HG02588 (cell line): Measurements from ENCODE around the gene PRSS21.

ENCODE experiments used
- ATAC-seq: cut with Tn5 transposase; IDR thresholded peaks from one replicate; pipeline ENCODE4 v1.9.1; 2021; ENCODE audit warnings: mild to moderate bottlenecking, moderate library complexity; ENCODE audit not compliant: unreplicated experiment

Gene PRSS21, protein sequence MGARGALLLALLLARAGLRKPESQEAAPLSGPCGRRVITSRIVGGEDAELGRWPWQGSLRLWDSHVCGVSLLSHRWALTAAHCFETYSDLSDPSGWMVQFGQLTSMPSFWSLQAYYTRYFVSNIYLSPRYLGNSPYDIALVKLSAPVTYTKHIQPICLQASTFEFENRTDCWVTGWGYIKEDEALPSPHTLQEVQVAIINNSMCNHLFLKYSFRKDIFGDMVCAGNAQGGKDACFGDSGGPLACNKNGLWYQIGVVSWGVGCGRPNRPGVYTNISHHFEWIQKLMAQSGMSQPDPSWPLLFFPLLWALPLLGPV

DNA sequence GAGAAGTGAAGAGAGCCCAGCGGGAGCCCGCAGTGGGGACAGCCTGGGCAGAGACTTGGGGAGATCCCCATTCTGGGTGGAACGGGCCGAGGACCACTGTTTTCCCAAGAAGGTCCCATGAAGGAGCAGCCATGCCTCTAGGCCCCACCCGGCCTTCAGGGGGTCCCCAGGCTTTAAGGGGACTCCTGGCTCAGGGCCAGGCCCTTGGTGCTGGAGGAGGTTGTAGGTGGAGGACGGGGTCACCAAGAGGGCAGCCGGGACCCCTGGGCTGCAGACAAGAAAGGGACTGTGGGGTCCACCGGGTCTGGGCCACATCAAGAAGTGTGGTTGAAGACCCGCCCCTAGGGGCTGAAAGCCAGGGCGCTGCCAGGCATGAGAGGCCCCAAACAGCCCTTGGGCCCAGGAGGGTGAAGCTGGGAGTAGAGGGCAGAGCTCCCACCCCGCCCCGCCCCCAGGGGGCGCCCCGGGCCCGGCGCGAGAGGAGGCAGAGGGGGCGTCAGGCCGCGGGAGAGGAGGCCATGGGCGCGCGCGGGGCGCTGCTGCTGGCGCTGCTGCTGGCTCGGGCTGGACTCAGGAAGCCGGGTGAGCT lies at the start of gene PRSS21:
PRSS21 (plus strand) TSS at position 487 of the 589 bp plus-strand sequence; CDS start at position 519, 32 bp downstream.
- no peak for ATAC-seq

GRCh38 chr16:2767891-2768290 lies 49.1 kb upstream of the PRSS21 start:
- ATAC-seq: no peak

DNA sequence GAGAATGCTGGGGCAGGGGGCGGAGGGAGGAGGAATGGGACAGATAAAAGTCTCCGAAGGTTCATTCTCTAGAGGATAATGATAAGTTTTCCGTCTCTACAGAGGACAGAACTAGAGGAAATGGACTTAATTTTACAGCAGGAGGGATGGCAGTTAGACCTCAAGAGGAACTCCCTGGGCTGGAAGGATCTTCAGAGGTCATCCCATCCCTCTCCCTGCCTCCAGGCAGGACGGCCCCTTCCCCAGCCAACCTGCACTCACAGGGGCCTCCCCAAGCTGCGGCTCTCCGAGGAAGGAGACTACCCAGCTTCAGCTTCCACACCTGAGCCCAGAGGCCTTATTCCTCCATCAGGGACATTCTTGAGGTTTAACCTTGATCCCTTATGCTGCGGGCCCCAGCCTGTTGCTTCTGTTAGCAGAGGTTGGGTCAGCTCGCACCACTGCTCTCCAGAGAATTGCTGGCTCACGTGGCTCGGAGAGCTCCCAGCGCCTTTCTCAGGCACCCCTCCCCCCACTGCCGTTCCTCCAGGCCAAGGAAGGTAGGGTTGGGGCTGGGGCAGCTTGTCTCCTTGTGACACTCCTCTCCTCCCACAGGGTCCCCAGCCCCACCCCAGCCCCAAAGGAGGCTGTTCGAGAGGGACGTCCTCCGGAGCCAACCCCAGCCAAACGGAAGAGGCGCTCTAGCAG lies 48.5 kb upstream of the PRSS21 start:
- no peak for ATAC-seq

GRCh38 chr16:2769100-2769529 lies 47.9 kb upstream of the PRSS21 start:
- no peak for ATAC-seq

GRCh38 chr16:2769675-2770056 lies 47.4 kb upstream of the PRSS21 start:
- no peak for ATAC-seq

DNA sequence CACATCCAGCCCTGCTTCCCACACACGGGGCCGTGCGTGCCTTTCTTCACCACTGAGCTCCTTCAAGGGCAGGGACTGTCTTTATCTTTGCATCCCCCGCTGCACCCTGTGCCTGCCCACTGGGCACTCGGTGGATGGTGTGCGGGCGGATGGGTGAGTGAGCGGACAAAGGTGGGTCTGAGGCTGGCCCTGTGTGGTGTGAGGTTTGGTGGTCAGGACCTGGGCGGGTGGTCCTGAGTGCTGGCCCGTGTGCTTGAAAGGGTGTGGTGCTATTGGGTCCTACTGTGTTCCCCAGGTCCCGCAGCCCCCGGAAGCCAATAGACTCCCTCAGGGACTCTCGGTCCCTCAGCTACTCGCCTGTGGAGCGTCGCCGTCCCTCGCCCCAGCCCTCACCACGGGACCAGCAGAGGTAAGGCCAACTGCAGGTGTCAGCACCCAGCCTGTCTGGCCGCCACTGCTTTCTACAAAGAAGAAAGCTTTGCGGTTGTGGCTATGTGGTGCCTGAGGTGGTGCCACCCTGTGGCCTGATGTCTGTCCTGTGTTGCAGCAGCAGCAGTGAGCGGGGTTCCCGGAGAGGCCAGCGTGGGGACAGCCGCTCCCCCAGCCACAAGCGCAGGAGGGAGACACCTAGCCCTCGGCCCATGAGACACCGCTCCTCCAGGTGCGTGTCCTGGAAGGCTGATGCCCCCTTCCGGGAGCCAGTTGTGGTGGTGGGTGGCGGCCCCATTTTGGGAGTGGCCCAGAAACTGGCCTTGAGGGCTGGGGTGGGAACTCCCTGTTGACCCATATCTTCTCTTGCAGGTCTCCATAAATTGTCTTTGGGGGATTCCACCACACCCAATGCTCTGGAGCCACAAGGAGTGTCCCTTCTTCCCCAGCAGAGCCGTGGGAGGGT lies 46.7 kb upstream of the PRSS21 start:
- no peak for ATAC-seq

DNA sequence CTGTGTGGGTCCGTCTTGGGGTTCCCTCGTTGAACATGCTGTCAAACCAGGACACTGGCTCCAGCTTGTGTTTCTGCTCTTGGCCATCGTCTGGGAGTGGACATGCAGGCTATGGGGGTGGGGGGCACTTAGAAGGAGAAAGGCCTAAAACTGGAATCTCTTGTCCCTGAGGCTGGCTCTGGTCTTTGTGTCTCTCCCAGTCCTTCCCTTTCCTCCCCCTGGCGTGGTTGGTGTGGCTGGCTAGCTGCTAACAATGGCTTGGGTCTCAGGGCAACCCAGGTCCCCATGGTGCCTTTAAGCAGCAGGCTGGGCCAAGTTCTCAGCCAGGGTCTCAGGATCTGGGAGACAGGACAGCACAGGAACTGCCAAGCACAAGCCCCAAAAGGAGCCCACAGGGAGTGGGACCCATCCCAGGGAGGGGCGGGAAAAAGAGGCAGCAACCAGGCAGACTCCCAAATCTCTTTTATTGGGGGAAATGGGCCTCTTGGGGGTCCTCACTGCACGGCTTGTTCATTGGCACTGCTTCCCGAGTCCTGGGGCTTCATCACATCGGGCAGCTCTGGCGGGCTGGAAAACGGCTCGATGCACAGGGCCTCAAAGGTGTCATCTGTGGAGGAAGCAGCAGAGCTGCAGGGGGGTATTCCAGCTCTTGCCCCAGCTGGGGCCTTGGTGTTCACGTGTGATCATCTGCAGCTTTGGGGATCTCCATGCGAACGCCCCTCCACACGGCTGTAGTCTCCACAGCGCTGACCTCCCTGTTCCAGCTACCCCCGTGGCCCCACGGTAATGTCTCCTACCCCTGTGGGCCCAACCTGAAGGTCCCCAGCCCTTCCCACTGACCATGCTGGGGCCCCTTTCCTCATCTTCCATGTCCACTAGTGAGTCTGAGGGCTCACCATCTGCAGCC lies 45.3 kb upstream of the PRSS21 start:
- ATAC-seq: no peak

DNA sequence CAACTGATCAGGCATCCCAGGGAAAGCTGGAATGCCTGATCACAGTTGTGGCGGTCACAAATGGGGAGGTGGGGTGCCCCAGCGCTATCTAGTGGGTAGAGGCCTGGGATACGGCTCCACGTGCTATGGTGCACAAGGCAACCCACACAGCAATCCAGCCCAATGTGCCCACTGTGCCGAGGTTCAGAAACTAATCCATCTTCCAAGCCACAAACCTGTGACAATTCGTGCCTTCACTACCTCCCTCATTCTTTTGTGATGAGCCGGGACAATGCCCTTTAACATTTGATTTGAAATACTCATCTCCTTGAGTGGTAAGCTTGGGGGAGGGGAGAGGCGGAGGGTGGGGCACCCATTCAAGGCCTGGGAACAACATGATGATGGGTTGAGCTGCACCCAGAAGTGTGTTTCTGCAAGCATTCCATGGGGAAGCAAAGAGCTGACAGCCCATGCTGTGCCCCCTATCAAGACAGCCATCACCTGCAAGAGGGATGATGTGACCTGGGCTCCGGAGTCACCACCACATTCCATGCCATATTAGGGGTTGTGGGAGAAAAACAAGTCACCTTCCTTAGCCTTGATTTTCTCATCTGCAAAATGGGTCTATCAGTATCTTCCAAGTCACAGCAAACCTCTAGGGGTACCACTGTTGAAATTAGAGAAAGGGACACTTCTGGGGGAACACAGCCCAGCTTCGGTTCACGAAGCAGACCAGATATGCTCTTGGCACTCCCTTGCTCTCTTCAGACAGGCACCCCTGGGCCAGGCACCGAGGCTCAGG lies 43.7 kb upstream of the PRSS21 start:
- ATAC-seq: no peak

- ATAC-seq: no peak
Observed at GRCh38 chr16:2774161-2774891, 42.7 kb upstream of the PRSS21 start.

DNA sequence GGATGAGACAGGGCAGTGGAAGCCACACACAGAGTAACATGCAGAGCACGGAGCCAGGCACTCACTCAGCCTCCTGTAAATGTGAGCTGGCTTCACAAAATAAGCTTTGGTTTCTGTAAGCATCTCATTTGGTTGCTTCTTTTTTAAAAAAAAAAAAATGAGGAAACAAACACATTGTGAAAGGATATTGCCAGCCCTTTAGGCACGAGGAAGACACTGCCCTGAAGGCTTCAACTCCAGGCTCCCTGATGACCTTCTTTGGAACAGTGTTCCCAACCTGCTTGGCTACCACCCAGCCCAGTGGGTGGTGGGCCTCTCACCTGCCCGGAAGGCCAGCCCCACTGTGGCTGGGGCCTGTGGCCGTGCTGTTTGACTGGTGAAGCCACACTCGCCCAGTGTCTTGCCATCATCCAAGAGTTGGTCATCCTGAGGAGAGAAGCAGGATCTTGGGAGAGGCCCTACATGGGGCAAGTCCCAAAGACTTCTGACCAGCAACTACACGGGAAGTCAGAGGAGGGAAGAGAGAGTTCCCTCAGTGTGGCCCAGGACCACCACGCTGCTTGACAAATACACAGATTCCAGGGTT lies 41.8 kb upstream of the PRSS21 start:
- ATAC-seq: no peak

DNA sequence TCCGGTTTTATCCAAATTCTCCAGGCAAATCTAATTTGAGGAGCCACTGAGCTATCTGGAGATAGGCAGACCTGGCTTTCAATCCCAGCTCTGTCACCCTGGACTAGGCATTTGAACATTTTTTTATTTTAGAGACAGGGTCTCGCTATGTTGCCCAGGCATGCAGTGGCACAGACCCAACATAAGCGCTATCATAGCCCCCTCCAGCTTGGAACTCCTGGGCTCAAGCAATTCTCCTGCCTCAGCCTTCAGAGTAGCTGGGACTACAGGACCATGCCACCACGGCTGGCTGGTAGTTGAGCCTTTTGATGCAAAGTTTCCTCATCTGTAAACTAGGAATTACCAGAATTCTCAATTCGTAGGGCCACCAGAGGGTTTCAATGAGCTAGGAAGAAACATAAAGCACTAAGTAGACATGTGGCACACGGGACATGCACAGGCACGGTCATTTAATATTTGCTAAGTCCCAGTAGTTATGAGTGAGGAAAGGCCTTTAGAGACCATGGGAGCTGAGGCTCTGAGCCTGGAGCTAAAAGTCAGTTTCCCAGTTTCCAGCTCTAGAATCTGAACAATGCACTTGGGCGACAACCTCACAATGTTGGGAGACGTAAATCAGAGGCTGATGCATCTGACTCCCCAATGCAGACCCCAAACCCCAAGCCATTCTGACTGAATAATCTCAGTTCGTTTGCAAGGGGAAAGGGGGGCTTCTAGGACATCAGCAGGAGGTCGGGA lies 41.1 kb upstream of the PRSS21 start:
- ATAC-seq: no peak

GRCh38 chr16:2776500-2777139 lies 40.4 kb upstream of the PRSS21 start:
- ATAC-seq: peak; percentile 18

DNA sequence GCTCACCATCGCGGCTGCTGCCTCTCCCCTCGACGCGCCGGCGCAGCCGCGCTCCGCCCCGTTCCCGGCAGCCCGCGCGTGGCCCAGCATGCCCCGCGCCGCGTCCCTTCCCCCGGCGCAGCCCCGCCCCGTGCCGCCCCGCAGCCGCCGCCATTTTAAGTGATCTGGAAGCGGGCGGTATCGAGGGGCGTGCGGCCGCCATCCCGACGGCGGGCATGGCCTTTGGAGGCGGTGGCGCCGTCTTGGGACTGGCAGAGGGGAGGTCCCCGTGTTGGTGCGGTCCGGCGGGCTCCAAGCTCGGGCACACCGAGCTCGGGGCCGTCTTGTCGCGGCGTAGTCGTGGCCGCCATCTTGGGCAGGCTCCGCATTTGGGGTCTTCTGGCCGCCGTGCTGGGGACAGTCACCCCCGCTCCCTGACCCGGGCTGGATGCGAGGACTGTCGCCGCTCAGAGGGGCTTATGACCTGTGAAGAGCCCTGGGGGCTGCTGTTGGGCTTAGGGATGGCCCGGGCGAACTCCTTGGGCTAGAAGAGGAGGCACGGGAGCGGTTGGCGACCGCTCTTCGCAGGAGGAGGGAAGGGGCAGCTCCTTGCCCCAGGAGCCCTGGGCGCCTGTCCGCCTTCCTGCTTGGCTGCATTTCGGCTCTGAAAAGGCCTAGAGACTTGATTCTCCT lies 39.7 kb upstream of the PRSS21 start, which contains the start of gene ELOB:
ELOB (minus strand) TSS at position 50 of the 672 bp plus-strand sequence; CDS start at position 9, 41 bp downstream.
- peak; percentile 70 for ATAC-seq

GRCh38 chr16:2777903-2778629 lies 39.0 kb upstream of the PRSS21 start:
- ATAC-seq: no peak

GRCh38 chr16:2778630-2778958 lies 38.4 kb upstream of the PRSS21 start:
- ATAC-seq: no peak
